ENCODE results near the gene PWP2. TPM values are rescaled to one million over a fixed set of nuclear protein-coding genes. Genes with fewer than 3 reads are reported as not detected.

Gene PWP2
- total RNA-seq, 1 experiment from 2014 or later: 10.1 TPM

GRCh38 chr21:44066116-44066515 lies 41.1 kb upstream of the PWP2 start:
- H3K9me3 ChIP-seq (ENCODE audit: low read depth, low read length, poor library complexity, severe bottlenecking): no peaks in the 10 kb centered on the region
- POLR2A ChIA-PET (ENCODE audit: low non-redundant PET): no interaction called here

GRCh38 chr21:44067011-44067839 lies 40.0 kb upstream of the PWP2 start:
- H3K4me3 ChIP-seq (ENCODE audit: low read depth, low read length, poor library complexity, severe bottlenecking): no peak overlapping the region
- no peak for TF ChIP-seq EZH2 (IDR thresholded peaks at IDR 0.05; ENCODE audit: borderline replicate concordance, low read depth, low read length, poor library complexity, severe bottlenecking)
- no peak for TF ChIP-seq CTCF (conservative IDR thresholded peaks at IDR 0.05; ENCODE audit: low read depth, low read length)
- no peaks in the 10 kb centered on the region for H3K27me3 ChIP-seq (replicated peaks; ENCODE audit: insufficient read depth, low read depth, low read length, poor library complexity)
- peak overlapping the region; percentile 41 for H3K27ac ChIP-seq (ENCODE audit: low read depth, low read length, poor library complexity, severe bottlenecking)
- DNase-seq (ENCODE audit: low spot score): peak; percentile 5
- CTCF ChIA-PET: no interaction called here
- no peaks in the 10 kb centered on the region for H3K9me3 ChIP-seq (ENCODE audit: low read depth, low read length, poor library complexity, severe bottlenecking)
- BruUV-seq (replicated peaks): no TSS peak
- no peaks in the 10 kb centered on the region for H3K4me1 ChIP-seq (ENCODE audit: insufficient read depth, low read length, poor library complexity, severe bottlenecking)
- POLR2A ChIA-PET (ENCODE audit: low non-redundant PET): no interaction called here
- peaks cover 14% of the 10 kb centered on the region for H3K36me3 ChIP-seq (ENCODE audit: insufficient read depth, low read length, poor library complexity, severe bottlenecking)
- intact Hi-C loops (cut with micrococcal nuclease; ENCODE audit: unreplicated experiment): no loop called here

More at GRCh38 chr21:44066116-44066515, 41.1 kb upstream of the PWP2 start:
- no peaks in the 10 kb centered on the region for H3K4me1 ChIP-seq (ENCODE audit: insufficient read depth, low read length, poor library complexity, severe bottlenecking)
- H3K4me3 ChIP-seq (ENCODE audit: low read depth, low read length, poor library complexity, severe bottlenecking): no peak overlapping the region
- peaks cover 12% of the 10 kb centered on the region for H3K36me3 ChIP-seq (ENCODE audit: insufficient read depth, low read length, poor library complexity, severe bottlenecking)
- peak overlapping the region; percentile 50 for H3K27ac ChIP-seq (ENCODE audit: low read depth, low read length, poor library complexity, severe bottlenecking)
- BruUV-seq (replicated peaks): no TSS peak
- TF ChIP-seq CTCF (conservative IDR thresholded peaks at IDR 0.05; ENCODE audit: low read depth, low read length): no peak
- TF ChIP-seq EZH2 (IDR thresholded peaks at IDR 0.05; ENCODE audit: borderline replicate concordance, low read depth, low read length, poor library complexity, severe bottlenecking): no peak
- CTCF ChIA-PET: no interaction called here
- DNase-seq (ENCODE audit: low spot score): no peak
- H3K27me3 ChIP-seq (replicated peaks; ENCODE audit: insufficient read depth, low read depth, low read length, poor library complexity): no peaks in the 10 kb centered on the region
- intact Hi-C loops (cut with micrococcal nuclease; ENCODE audit: unreplicated experiment): no loop called here

DNA sequence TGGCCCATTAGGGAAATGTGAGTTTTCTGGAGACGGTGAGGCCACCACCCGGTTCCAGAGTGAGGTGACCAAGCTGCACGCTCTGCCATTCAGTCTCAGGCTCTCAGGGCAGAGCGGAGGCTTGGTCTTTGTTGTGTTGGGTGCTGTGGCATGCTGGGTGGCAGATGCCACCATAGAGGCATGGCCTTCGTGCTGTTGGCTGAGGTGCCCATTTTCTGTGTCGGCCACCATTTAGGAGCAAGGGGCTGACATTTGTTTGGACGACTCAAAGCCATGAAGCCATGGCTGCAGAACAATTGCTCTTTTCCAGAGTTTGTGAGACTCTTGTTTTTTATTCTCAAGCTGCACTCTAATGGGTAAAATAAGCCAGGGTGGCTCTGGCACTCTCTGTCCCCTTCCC lies 36.8 kb upstream of the PWP2 start:
- BruUV-seq (replicated peaks): no TSS peak
- peaks cover 10% of the 10 kb centered on the region for H3K36me3 ChIP-seq (ENCODE audit: insufficient read depth, low read length, poor library complexity, severe bottlenecking)
- H3K4me1 ChIP-seq (ENCODE audit: insufficient read depth, low read length, poor library complexity, severe bottlenecking): no peaks in the 10 kb centered on the region
- TF ChIP-seq CTCF (conservative IDR thresholded peaks at IDR 0.05; ENCODE audit: low read depth, low read length): no peak
- no peak for TF ChIP-seq EZH2 (IDR thresholded peaks at IDR 0.05; ENCODE audit: borderline replicate concordance, low read depth, low read length, poor library complexity, severe bottlenecking)
- no peak overlapping the region for H3K27ac ChIP-seq (ENCODE audit: low read depth, low read length, poor library complexity, severe bottlenecking)
- ChIA-PET CTCF (no interaction called here), POLR2A (ENCODE audit: low non-redundant PET) (no interaction called here)
- H3K9me3 ChIP-seq (ENCODE audit: low read depth, low read length, poor library complexity, severe bottlenecking): no peaks in the 10 kb centered on the region
- DNase-seq (ENCODE audit: low spot score): no peak
- intact Hi-C loops (cut with micrococcal nuclease; ENCODE audit: unreplicated experiment): no loop called here
- H3K27me3 ChIP-seq (replicated peaks; ENCODE audit: insufficient read depth, low read depth, low read length, poor library complexity): no peaks in the 10 kb centered on the region
- no peak overlapping the region for H3K4me3 ChIP-seq (ENCODE audit: low read depth, low read length, poor library complexity, severe bottlenecking)
